Measurements from ENCODE around the gene AARSD1.

AARSD1 gene

GRCh38 chr17:43006639-43007551 is 42.6 kb upstream of the AARSD1 start, which contains the start of gene IFI35:
TSS of gene IFI35 (plus strand) at chr17:43006784. CDS start at chr17:43006948, 164 bp downstream.
- TF ChIP-seq SIN3A (IDR thresholded peaks at IDR 0.05; ENCODE audit: borderline replicate concordance, insufficient read depth, low read length) (no peak), TAF1 (IDR thresholded peaks at IDR 0.05; ENCODE audit: borderline replicate concordance, insufficient read depth, low read length) (no peak), FOXP2 (optimal IDR thresholded peaks at IDR 0.05; ENCODE audit: borderline replicate concordance, extremely low read depth, extremely low read length, insufficient read depth) (no peak), POLR2AphosphoS5 (IDR thresholded peaks at IDR 0.05; ENCODE audit: low read depth, low read length) (peak; percentile 65)

- TF ChIP-seq, protein P1, sequence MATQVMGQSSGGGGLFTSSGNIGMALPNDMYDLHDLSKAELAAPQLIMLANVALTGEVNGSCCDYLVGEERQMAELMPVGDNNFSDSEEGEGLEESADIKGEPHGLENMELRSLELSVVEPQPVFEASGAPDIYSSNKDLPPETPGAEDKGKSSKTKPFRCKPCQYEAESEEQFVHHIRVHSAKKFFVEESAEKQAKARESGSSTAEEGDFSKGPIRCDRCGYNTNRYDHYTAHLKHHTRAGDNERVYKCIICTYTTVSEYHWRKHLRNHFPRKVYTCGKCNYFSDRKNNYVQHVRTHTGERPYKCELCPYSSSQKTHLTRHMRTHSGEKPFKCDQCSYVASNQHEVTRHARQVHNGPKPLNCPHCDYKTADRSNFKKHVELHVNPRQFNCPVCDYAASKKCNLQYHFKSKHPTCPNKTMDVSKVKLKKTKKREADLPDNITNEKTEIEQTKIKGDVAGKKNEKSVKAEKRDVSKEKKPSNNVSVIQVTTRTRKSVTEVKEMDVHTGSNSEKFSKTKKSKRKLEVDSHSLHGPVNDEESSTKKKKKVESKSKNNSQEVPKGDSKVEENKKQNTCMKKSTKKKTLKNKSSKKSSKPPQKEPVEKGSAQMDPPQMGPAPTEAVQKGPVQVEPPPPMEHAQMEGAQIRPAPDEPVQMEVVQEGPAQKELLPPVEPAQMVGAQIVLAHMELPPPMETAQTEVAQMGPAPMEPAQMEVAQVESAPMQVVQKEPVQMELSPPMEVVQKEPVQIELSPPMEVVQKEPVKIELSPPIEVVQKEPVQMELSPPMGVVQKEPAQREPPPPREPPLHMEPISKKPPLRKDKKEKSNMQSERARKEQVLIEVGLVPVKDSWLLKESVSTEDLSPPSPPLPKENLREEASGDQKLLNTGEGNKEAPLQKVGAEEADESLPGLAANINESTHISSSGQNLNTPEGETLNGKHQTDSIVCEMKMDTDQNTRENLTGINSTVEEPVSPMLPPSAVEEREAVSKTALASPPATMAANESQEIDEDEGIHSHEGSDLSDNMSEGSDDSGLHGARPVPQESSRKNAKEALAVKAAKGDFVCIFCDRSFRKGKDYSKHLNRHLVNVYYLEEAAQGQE (IDR thresholded peaks at IDR 0.05; ENCODE audit: insufficient read depth in 1 of 2, low read depth in 2 of 2, low read length in 2 of 2), result no peak
- TF ChIP-seq SIN3A (IDR thresholded peaks at IDR 0.05; ENCODE audit: borderline replicate concordance, insufficient read depth, low read length), result no peak; the same call in 1 of the 2 replicates
- TF ChIP-seq FOXP2 (optimal IDR thresholded peaks at IDR 0.05; ENCODE audit: borderline replicate concordance, extremely low read depth, extremely low read length, insufficient read depth), result no peak
- TF ChIP-seq TAF1 (IDR thresholded peaks at IDR 0.05; ENCODE audit: borderline replicate concordance, insufficient read depth, low read length), result no peak
- TF ChIP-seq POLR2AphosphoS5 (IDR thresholded peaks at IDR 0.05; ENCODE audit: low read depth, low read length), result no peak; the same call in none of the 2 replicates
Measured at GRCh38 chr17:43003542-43004172, 39.4 kb upstream of the AARSD1 start.

GRCh38 chr17:42999003-42999525 is 34.8 kb upstream of the AARSD1 start:
- TF ChIP-seq, protein P1 (IDR thresholded peaks at IDR 0.05; ENCODE audit: insufficient read depth in 1 of 2, low read depth in 2 of 2, low read length in 2 of 2), result no peak
- no peak for TF ChIP-seq SIN3A (IDR thresholded peaks at IDR 0.05; ENCODE audit: borderline replicate concordance, insufficient read depth, low read length)
- no peak for TF ChIP-seq TAF1 (IDR thresholded peaks at IDR 0.05; ENCODE audit: borderline replicate concordance, insufficient read depth, low read length)

- TF ChIP-seq, protein P1 (IDR thresholded peaks at IDR 0.05; ENCODE audit: insufficient read depth in 1 of 2, low read depth in 2 of 2, low read length in 2 of 2), result peak in 1 of 2 experiments; percentile 72; a peak in 2 of 4 replicates
- TF ChIP-seq TAF1 (IDR thresholded peaks at IDR 0.05; ENCODE audit: borderline replicate concordance, insufficient read depth, low read length) (peak; percentile 99), POLR2AphosphoS5 (IDR thresholded peaks at IDR 0.05; ENCODE audit: low read depth, low read length) (peak; percentile 98), FOXP2 (optimal IDR thresholded peaks at IDR 0.05; ENCODE audit: borderline replicate concordance, extremely low read depth, extremely low read length, insufficient read depth) (peak; percentile 91), SIN3A (IDR thresholded peaks at IDR 0.05; ENCODE audit: borderline replicate concordance, insufficient read depth, low read length) (no peak)
Measured at GRCh38 chr17:42997984-42998938, 34.0 kb upstream of the AARSD1 start, which contains the start of gene RPL27. TSS of gene RPL27 (plus strand) at chr17:42998419. CDS start at chr17:42998751, 332 bp downstream.
